NCI-H1694 treated with DMSO at 0.1 percent for 48 hours (cell line): ENCODE data around the gene MEI1.
"Not testable (repeated sequence)": the region's sequence is repeated elsewhere in the genome, so short reads cannot be mapped to it uniquely, and the experiment has no call there.

Source experiments
- DNase-seq: peaks from one replicate; lab custom pipeline; 2025; lab: John Stamatoyannopoulos, UW

The MEI1 gene

GRCh38 chr22:41699264-41700107 is at the start of gene MEI1:
TSS of gene MEI1 (plus strand) at chr22:41699503. CDS start at chr22:41699539, 36 bp downstream.
- no peak for DNase-seq

DNA sequence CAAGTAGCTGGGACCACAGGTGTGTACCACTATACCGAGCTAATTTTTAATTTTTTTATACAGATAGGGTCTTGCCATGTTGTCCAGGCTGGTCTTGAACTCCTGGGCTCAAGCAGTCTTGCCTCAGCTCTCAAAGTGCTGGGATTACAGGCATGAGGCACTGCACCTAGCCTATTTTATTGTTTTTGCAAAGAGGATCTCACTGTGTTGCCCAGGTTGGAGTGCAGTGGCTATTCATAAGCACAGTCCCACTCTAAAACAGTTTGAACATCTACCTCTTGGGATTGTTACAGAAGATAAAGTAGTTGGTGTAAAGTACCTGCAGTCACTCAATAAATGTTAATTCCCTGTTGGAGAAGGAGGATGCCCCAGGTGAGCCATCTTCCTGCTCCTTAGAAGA is 49.1 kb upstream of the MEI1 start:
- DNase-seq = no peak

GRCh38 chr22:41650821-41651220 is 48.5 kb upstream of the MEI1 start:
- DNase-seq = no peak

DNA sequence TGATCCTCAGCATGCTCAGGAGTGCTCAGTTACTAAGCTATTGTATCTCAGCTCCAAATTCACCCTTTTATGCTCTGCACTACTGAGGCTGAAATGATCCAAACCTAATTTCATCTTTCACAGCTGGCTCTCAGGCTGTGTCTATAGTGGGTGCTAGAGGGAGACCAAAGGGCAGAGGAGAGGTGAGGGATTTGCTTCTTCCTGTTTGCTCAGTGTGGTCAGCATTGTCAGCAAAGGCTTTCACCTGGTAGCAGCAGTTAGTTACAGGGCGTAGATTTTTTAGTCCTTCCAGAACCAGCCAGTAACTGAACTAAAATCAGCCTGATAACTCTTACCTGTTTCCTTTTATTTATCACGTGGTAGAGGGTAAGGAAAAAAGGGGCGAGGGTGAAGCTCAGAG is 45.0 kb upstream of the MEI1 start:
- no peak for DNase-seq

GRCh38 chr22:41656556-41656955 is 42.7 kb upstream of the MEI1 start:
- DNase-seq = no peak

DNA sequence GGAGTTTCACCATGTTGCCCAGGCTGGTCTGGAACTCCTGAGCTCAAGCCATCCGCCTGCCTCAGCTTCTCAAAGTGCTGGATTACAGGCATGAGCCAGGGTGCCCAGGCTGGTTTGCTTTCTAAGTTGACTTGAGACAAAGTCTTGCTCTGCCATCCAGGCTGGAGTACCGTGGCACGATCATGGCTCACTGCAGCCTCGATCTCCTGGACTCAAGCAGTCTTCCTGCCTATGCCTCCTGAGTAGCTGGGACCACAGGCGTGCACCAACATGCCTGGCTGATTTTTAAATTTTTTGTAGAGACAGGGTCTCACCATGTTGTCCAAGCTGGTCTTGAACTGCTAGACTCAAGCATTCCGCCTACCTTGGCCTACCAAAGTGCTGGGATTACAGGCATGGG is 41.6 kb upstream of the MEI1 start:
- no peak for DNase-seq

- DNase-seq = no peak
These were observed 40.4 kb upstream of the MEI1 start for GRCh38 chr22:41658869-41659268.

DNA sequence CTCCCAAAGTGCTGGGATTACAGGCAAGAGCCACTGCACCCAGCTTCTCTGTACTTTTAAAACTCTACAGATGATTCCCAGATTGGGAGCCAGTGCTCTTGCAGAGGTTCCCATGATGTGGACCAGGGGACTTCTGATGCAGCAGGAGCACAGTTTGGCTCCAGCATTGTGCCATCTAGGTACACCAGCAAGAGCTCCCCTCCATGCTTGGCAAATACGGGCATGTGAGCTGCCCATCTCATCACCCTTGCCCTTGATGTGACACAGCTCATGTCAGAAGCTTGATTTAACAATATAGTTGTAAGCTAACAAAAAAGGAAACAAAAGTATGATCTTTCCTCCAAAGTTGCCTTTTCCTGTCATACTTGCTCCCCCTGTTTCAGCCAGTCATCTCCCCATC is 39.4 kb upstream of the MEI1 start:
- DNase-seq = no peak

DNA sequence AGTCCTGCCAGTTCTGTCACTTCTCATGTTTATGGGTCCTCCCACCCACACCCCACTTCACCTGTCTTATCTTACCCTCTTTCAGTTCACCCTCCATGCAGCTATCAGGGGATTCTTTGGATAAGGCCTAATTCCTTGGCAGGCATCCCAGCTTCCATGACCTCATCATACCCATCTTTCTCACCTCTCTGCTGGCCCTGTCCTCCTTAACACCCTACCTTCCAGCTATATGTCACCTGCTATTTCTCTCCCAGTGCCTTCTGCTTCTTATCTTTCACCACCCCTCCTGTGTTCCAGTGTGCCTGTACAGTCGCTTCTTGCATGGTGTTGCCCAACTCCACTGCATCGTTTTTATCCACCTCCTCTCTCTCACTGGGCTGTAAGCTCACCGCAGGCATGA is 38.9 kb upstream of the MEI1 start:
- no peak for DNase-seq

DNA sequence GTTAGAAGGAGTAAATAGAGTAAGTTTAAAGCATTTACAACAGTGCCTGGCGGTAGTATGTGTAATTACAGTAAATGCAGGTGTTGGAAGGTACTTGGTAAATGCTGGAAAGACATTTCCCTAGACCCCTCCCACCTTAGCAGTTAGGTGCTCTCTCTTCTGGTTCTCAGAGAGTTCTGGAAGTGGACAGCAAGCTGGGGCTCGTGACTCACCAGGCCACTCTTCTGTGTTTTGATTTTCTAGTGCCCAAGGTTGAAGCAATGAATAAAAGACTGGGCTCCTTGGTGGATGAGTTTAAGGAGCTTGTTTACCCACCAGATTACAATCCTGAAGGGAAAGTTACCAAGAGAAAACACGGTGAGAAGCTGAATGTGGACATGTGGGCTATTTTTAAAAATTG is 38.2 kb upstream of the MEI1 start:
- DNase-seq = no peak

GRCh38 chr22:41661713-41662112 is 37.6 kb upstream of the MEI1 start:
- DNase-seq = no peak

DNA sequence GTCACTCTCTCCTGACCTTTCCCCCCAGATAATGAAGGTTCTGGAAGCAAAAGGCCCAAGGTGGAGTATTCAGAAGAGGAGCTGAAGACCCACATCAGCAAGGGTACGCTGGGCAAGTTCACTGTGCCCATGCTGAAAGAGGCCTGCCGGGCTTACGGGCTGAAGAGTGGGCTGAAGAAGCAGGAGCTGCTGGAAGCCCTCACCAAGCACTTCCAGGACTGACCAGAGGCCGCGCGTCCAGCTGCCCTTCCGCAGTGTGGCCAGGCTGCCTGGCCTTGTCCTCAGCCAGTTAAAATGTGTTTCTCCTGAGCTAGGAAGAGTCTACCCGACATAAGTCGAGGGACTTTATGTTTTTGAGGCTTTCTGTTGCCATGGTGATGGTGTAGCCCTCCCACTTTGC is 35.7 kb upstream of the MEI1 start:
- not testable (repeated sequence) for DNase-seq

DNA sequence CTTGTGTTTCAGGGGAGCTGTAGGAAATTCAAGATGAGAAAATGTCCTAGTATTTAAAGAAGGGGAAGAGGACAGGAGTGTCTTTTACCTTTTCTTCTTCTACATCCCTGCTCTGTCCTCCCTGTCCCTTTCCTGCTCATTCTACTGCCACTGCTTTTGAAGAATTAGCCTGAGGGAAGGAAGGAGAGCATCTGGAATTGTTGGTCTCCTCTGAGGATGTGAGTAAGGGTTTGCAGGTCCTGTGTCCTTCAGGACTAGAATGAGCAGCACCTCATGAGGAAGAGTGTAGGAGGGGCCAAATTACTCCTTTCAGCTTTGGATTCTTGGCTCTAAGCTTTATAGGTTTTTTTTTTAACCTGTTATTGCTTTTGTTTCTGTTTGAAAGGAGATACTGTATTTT is 34.8 kb upstream of the MEI1 start:
- DNase-seq = no peak

DNA sequence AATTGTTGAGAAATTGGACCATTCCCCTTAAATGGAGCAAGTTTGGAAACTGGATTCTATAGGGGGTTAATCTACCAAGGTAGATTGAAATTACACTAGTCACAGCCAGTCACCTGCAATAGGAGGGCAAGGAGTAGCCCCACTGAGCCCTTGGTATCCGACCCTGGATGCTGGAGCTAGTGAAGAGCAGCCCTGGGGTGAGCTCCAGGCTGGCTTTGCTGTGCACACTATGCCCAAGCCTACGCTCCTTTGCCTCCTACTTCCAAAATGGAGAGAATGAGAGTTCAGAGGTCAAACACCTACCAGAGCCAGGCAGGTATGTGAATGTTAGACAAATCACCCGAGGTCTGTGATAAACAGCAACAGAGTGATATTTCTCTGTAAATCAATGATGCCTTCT is 34.4 kb upstream of the MEI1 start:
- no peak for DNase-seq

DNA sequence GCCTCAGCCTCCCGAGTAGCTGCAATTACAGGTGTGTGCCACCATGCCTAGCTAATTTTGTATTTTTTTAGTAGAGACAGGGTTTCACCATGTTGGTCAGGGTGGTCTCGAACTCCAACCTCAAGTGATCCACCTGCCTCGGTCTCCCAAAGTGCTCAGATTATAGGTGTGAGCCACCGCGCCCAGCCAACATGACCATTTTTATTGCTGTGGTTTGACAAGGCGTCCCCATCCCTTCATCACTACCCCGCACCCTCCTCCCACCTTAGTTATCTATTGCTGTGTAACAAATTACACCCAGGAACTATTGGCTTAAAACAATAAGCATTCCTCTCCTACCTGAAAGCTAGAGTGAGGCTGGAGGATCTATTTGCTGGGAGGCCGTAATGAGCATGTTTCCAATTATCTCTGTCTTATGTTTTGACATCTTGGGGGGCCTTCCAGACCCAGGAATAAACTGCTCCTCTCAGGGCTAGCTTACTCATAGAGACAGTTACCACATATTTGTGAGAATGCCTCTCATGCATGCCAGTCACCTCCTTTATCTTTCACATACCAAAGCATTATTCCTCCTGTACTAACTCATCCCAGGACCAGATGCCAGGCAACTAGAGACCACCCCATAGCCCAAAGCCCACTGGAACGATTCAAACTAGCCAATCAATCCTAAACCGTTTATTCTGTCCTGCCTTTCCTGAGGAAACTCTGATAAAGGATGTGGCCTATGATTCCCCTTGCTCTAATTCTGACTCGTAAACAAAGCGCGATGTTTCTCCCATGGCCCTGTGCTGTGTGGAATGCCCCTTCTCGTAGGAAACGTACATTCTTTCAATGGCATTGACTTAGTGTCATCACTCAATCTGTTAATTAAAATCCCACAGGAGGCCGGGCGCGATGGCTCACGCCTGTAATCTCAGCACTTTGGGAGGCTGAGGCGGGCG is 30.1 kb upstream of the MEI1 start:
- DNase-seq = no peak

DNA sequence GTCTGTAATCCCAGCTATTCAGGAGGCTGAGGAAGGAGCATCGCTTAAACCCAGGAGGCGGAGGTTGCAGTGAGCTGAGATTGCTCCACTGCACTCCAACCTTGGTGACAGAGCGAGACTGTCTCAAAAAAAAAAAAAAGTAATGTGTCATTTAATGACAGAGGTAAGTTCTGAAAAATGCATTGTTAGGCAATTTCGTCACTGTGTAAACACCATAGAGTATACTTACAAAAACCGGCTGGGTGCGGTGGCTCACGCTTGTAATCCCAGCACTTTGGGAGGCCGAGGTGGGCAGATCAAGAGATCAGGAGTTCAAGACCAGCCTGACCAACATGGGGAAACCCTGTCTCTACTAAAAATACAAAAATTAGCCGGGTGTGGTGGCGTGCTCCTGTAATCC is 27.2 kb upstream of the MEI1 start:
- DNase-seq = not testable (repeated sequence)

DNA sequence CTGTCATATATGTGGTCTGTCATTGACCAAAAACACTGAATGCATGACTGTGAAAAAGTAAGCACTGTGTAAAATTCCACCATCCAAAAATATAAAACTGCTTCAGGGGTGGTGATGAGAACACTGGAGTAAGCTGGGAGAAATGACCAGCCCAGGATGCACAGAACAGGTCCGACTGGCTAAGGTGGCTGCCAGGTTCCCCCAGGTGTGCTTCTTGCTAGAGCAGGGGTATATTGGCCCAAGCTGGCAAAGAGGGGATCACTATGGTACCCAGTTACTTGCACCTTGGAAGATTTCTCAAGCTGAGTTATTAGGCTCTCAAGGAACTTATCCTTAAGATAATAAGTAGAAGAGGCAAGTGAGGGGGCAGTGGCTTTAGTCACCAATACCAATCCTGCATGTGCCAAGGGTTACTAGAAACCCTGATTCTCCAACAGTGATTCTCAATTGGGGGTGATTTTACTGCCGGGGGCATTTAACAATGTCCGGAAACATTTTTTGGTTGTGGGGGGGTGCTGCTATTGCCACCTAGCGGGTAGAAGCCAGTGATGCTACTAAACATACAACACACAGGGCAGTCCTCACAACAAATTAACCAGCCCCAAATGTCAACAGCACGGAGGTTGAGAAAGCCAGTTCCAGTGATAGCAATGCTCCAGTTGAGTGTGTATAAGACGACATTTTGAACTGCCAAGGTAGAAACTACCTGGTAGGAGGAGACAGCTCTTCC is 26.4 kb upstream of the MEI1 start:
- no peak for DNase-seq

- no peak for DNase-seq
These were observed 24.4 kb upstream of the MEI1 start for GRCh38 chr22:41674846-41675340.

DNA sequence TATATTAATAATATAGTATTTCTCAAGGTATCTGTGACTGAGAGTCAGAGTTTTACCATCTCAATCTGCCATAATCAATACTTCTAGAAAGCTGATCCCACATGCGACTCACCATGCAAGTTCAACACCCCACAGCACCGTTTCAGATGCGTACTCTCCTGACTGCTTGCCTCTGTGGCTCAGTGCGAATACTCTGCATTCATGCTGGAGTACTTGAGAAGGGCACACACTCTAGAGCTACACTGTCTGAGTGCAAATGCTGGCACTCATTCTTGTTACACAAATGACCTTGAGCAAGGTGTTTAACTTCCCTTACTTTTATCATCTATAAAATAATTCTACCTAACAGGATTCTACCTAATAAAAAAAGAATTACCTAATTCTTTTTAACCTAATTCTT is 23.2 kb upstream of the MEI1 start:
- no peak for DNase-seq

- no peak for DNase-seq
These were observed 17.7 kb upstream of the MEI1 start for GRCh38 chr22:41681616-41682015.

- peak; percentile 60 for DNase-seq
These were observed 17.1 kb upstream of the MEI1 start for GRCh38 chr22:41682033-41682807.
